GM23338 (cell line): ENCODE data around the gene FAM217B.

Experiments used
- CREB1 ChIP-seq: fragments of 250-450 bp; sonication (Bioruptor Pico); IDR thresholded peaks from 2 replicates; pipeline ENCODE4 v1.5.0; 2020; ENCODE audit warnings: low read depth, mild to moderate bottlenecking, moderate library complexity
- CTCF ChIP-seq, 2 experiments: fragments of 200-600 bp in 1 of 2; sonication (generic) in 1 of 2; conservative IDR thresholded peaks; 2 replicates each; pipeline versions ENCODE4 v1.5.1 to v1.6.1; 2016 to 2017; ENCODE audit warnings: antibody characterized with exemption in 2 of 2, low read depth in 2 of 2, mild to moderate bottlenecking in 2 of 2, moderate library complexity in 1 of 2
- ETS1 ChIP-seq: IDR thresholded peaks from 2 replicates; pipeline ENCODE4 v1.6.1; 2016; ENCODE audit warnings: antibody characterized with exemption
- EZH2 ChIP-seq: fragments of 200-600 bp; sonication (generic); IDR thresholded peaks from one replicate; pipeline ENCODE4 v1.8.0; 2017; ENCODE audit warnings: antibody characterized with exemption, mild to moderate bottlenecking, low read depth; ENCODE audit not compliant: unreplicated experiment
- EZH2phosphoT487 ChIP-seq: fragments of 200-600 bp; sonication (generic); IDR thresholded peaks from one replicate; pipeline ENCODE4 v1.8.1; 2018; ENCODE audit warnings: antibody characterized with exemption; ENCODE audit not compliant: unreplicated experiment
- JUNB ChIP-seq: IDR thresholded peaks from one replicate; pipeline ENCODE4 v1.6.1; 2016; ENCODE audit warnings: antibody characterized with exemption; ENCODE audit not compliant: unreplicated experiment
- POLR2AphosphoS5 ChIP-seq: IDR thresholded peaks from 2 replicates; pipeline ENCODE4 v1.6.1; 2016; ENCODE audit warnings: antibody characterized with exemption, low read depth
- REST ChIP-seq: IDR thresholded peaks from one replicate; pipeline ENCODE4 v1.6.1; 2018; ENCODE audit warnings: antibody characterized with exemption; ENCODE audit not compliant: unreplicated experiment
- STAT1 ChIP-seq: IDR thresholded peaks from one replicate; pipeline ENCODE4 v1.6.1; 2016; ENCODE audit warnings: antibody characterized with exemption; ENCODE audit not compliant: unreplicated experiment
- ZNF331 ChIP-seq: fragments of 250-450 bp; sonication (Bioruptor Pico); IDR thresholded peaks from 2 replicates; pipeline ENCODE4 v1.5.0; 2020; ENCODE audit warnings: low read depth, mild to moderate bottlenecking, moderate library complexity
- ZNF462 ChIP-seq: fragments of 250-450 bp; sonication (Bioruptor Pico); IDR thresholded peaks from 2 replicates; pipeline ENCODE4 v1.5.0; 2020; ENCODE audit warnings: mild to moderate bottlenecking, moderate library complexity

GRCh38 chr20:59976156-59976782 lies 36.1 kb downstream of the FAM217B start:
- TF ChIP-seq CTCF (conservative IDR thresholded peaks at IDR 0.05; ENCODE audit: low read depth in 2 of 2) (no peak), CREB1 (CRISPR knock-in tag) (no peak), POLR2AphosphoS5 (no peak), EZH2phosphoT487 (no peak), ZNF331 (CRISPR knock-in tag) (no peak), EZH2 (no peak), REST (no peak), ETS1 (no peak), STAT1 (no peak), JUNB (no peak), ZNF462 (CRISPR knock-in tag) (no peak)
